Prostate gland (tissue), 2 donors: ENCODE measurements around the gene ZNF598. TPM values are rescaled to one million over a fixed set of nuclear protein-coding genes. Genes with fewer than 3 reads are reported as not detected.

Experiments used
- DNase-seq: peaks from one replicate; pipeline ENCODE4 v3.0.0-alpha.2; 2019; ENCODE audit warnings: low spot score
- H3K27ac ChIP-seq, 2 donors: fragments of 200-600 bp; sonication (generic); 2 replicates each; pipeline ENCODE4 v1.5.1; 2017 to 2019
- H3K27me3 ChIP-seq: fragments of 200-600 bp; sonication (generic); replicated peaks from 2 replicates; pipeline ENCODE4 v1.5.1; 2019; ENCODE audit not compliant: insufficient read depth
- H3K36me3 ChIP-seq, 2 donors: fragments of 200-600 bp; sonication (generic); 1 replicate in 1 of 2; 2 replicates in 1 of 2; pipeline versions ENCODE4 v1.5.1 to v1.8.1; 2017 to 2019
- H3K4me1 ChIP-seq: fragments of 200-600 bp; sonication (generic); replicated peaks from 2 replicates; pipeline ENCODE4 v1.5.1; 2019
- H3K4me3 ChIP-seq, 2 donors: fragments of 200-600 bp; sonication (generic); 2 replicates each; pipeline ENCODE4 v1.5.1; 2017 to 2019
- H3K9me3 ChIP-seq: fragments of 200-600 bp; sonication (generic); 2 replicates; pipeline ENCODE4 v1.5.1; 2017
- POLR2A ChIP-seq: fragments of 450-650 bp; IDR thresholded peaks from one replicate; pipeline ENCODE4 v1.6.1; 2016; ENCODE audit warnings: antibody characterized with exemption, mild to moderate bottlenecking
- POLR2AphosphoS5 ChIP-seq: sonication (generic); formaldehyde crosslinking; IDR thresholded peaks from one replicate; pipeline ENCODE4 v1.6.1; 2017; ENCODE audit warnings: antibody characterized with exemption
- WGBS: methylation state at CpG from one replicate; pipeline ENCODE4 v1.1.5; 2018; 5-methylcytosine and 5-hydroxymethylcytosine counted together
- intact Hi-C: fragments of 100-400 bp; cut with DNase I; formaldehyde crosslinking; loops from one replicate; pipeline ENCODE4 v1.14.2; 2022
- total RNA-seq, 2 donors: library from RNA; depleted of rRNA; stranded (reverse); fragments of >200 nt; gene quantifications; one replicate each; pipeline ENCODE4 v1.1.0, GENCODE V29; 2016
- TF ChIP-seq, protein P1 (sequence below), 4 experiments: fragments of 200-600 bp in 2 of 4; fragments of 450-650 bp in 2 of 4; sonication (generic) in 2 of 4; IDR thresholded peaks; 1 replicate in 3 of 4; 2 replicates in 1 of 4; pipeline ENCODE4 v1.5.1; 2016 to 2019; ENCODE audit warnings: antibody characterized with exemption in 4 of 4, mild to moderate bottlenecking in 2 of 4, moderate library complexity in 2 of 4

Gene ZNF598
- total RNA-seq, 2 donors from 2014 or later = 30.7 to 74.3 TPM

DNA sequence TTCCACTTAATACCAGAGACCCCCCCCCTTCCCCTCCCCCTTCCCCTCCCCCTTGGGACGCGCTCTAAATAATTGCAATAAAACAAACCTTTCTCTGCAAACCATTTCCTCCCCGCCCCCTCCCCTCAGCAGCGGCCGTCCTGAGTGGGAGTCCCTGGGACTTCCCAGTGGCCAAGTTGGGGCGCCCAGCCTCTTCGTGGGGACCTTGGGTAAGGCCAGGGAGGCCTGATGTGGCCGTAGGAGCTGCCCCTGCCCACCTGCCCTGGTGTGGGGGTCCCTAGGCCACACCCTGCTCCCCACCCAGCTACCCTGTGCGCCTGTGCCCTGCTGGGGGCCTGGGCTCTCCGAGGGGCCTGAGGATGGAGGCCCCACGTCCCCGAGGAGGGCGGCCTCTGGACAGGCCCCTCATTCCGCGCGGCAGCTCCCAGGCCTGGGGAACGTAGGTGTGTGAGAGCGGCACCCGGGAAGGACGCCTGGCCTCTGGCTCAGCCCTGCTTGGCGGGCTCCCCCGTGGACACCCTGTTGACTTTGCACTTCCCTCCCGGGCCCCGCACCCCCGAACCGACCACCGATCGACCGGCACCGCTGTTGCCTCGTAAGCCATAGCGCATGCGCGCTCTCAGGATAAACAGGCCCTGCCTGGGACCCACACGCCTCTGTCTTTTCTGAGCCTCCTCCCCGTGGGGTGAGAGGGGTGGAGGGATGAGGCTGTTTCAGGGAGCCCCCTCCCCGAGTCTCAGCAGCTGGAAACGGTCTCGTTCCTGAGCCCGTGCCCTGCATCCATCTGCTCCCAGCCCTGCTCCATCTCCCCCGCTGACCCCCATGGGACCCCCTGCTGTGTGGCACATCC lies 29.0 kb upstream of the ZNF598 start:
- intact Hi-C loops = no loop called here

DNA sequence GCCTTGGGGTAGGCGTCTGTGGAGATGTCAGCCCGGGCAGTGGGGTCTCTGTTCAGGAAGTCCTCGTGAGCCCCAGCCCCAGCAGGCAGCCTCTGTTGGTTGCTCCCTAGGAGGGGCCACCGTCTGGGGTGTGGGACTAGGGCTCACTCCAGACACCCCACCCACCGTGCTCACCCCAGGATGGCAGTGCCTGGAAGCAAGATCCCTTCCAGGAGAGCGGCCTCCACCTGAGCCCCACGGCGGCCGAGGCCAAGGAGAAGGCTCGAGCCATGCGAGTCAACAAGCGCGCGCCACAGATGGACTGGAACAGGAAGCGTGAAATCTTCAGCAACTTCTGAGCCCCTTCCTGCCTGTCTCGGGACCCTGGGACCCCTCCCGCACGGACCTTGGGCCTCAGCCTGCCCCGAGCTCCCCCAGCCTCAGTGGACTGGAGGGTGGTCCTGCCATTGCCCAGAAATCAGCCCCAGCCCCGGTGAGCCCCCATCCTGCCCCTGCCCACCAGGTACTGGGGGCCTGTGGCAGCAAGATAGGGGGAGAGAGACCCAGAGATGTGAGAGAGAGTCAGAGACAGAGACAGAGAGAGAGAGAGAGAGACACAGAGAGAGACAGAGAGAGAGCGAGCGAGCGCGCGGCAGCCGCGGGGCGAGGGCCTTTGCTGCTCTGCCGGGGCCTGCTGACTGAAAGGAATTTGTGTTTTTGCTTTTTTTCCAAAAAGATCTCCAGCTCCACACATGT lies 28.2 kb upstream of the ZNF598 start:
- WGBS = 81% methylated on average over 29 of the region's 29 CpGs
- H3K4me3 ChIP-seq = no peak overlapping the region
- peaks cover 54% of the 10 kb centered on the region for H3K4me1 ChIP-seq
- no peaks in the 10 kb centered on the region for H3K36me3 ChIP-seq
- H3K27ac ChIP-seq = peak overlapping the region; percentile 66 to 86
- no peak for DNase-seq
- TF ChIP-seq POLR2AphosphoS5 (no peak), POLR2A (no peak)
- TF ChIP-seq, protein P1, sequence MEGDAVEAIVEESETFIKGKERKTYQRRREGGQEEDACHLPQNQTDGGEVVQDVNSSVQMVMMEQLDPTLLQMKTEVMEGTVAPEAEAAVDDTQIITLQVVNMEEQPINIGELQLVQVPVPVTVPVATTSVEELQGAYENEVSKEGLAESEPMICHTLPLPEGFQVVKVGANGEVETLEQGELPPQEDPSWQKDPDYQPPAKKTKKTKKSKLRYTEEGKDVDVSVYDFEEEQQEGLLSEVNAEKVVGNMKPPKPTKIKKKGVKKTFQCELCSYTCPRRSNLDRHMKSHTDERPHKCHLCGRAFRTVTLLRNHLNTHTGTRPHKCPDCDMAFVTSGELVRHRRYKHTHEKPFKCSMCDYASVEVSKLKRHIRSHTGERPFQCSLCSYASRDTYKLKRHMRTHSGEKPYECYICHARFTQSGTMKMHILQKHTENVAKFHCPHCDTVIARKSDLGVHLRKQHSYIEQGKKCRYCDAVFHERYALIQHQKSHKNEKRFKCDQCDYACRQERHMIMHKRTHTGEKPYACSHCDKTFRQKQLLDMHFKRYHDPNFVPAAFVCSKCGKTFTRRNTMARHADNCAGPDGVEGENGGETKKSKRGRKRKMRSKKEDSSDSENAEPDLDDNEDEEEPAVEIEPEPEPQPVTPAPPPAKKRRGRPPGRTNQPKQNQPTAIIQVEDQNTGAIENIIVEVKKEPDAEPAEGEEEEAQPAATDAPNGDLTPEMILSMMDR (IDR thresholded peaks at IDR 0.05) = no peak
- no peaks in the 10 kb centered on the region for H3K9me3 ChIP-seq
- intact Hi-C loops = no loop called here
- H3K27me3 ChIP-seq = no peaks in the 10 kb centered on the region

More for the DNA sequence above, 29.0 kb upstream of the ZNF598 start:
- Histone ChIP-seq H3K27ac (peak overlapping the region; percentile 66 to 86), H3K4me3 (no peak overlapping the region), H3K9me3 (no peaks in the 10 kb centered on the region), H3K4me1 (peaks cover 46% of the 10 kb centered on the region), H3K27me3 (no peaks in the 10 kb centered on the region), H3K36me3 (no peaks in the 10 kb centered on the region)
- TF ChIP-seq POLR2AphosphoS5 (no peak), POLR2A (no peak)
- TF ChIP-seq, protein P1 (IDR thresholded peaks at IDR 0.05) = no peak
- DNase-seq = no peak
- WGBS = 67% methylated on average over 41 of the region's 41 CpGs

DNA sequence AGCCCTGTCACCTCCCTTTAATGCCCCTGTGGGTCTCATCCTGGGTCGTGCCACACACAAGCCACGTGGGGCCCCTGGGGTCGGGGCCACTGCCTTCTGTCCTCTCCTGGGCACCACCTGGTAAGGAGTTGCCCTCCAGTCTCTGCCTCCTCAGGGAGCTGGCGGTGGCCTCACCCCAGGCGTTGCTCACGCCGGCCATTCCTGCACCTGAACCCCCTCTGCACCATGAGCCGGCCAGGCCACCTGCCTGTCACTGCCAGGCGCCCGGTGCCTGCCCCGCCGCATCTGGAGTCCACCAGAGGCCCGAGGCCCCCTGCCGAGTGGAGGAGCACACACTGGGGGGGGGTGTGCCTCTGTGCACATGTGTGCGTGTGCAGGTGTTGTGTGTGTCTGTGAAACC lies 27.5 kb upstream of the ZNF598 start:
- Histone ChIP-seq H3K4me1 (peaks cover 54% of the 10 kb centered on the region), H3K27ac (peak overlapping the region; percentile 86 to 93), H3K36me3 (no peaks in the 10 kb centered on the region), H3K9me3 (no peaks in the 10 kb centered on the region), H3K27me3 (no peaks in the 10 kb centered on the region), H3K4me3 (no peak overlapping the region)
- no peak for DNase-seq
- intact Hi-C loops = no loop called here
- 84% methylated on average over 15 of the region's 15 CpGs for WGBS
- TF ChIP-seq, protein P1 (IDR thresholded peaks at IDR 0.05) = no peak

DNA sequence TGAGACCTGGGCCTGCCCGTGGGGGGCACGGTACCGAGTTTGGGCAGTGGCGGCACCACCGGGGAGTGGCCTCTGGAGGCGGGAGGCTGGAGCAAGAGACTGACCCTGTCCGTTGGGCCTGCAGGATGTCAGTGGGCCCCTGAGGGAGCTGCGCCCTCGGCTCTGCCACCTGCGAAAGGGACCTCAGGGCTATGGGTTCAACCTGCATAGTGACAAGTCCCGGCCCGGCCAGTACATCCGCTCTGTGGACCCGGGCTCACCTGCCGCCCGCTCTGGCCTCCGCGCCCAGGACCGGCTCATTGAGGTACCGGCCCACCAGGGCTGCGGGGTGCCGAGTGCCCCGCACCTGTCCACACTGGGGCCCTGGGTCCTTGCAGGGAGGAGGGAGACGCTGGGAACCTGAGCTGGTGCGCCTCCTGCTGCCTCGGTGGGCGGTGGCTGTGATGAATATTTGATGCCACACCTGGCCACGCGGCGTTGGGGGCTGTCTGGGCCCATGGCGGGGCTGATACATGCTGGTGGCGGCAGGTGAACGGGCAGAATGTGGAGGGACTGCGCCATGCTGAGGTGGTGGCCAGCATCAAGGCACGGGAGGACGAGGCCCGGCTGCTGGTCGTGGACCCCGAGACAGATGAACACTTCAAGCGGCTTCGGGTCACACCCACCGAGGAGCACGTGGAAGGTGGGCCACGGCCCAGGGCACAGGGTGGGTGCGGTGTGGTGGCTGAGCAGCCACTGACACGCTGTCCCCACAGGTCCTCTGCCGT lies 26.8 kb upstream of the ZNF598 start:
- TF ChIP-seq POLR2A = no peak
- TF ChIP-seq, protein P1 (IDR thresholded peaks at IDR 0.05) = no peak
- TF ChIP-seq POLR2AphosphoS5 = no peak
- peak overlapping the region; percentile 86 to 93 for H3K27ac ChIP-seq
- WGBS = 79% methylated on average over 43 of the region's 47 CpGs
- H3K9me3 ChIP-seq = no peaks in the 10 kb centered on the region
- H3K27me3 ChIP-seq = no peaks in the 10 kb centered on the region
- H3K4me1 ChIP-seq = peaks cover 54% of the 10 kb centered on the region
- intact Hi-C loops = no loop called here
- peak overlapping the region in 1 of 2 donors; percentile 3 for H3K4me3 ChIP-seq
- DNase-seq = no peak
- H3K36me3 ChIP-seq = no peaks in the 10 kb centered on the region
